HG03354 (cell line): Measurements from ENCODE around the gene BEX3.
"Not testable (repeated sequence)": the region's sequence is repeated elsewhere in the genome, so short reads cannot be mapped to it uniquely, and the experiment has no call there.

Source experiments
- ATAC-seq: cut with Tn5 transposase; IDR thresholded peaks from one replicate; pipeline ENCODE4 v1.9.1; 2021; ENCODE audit warnings: mild to moderate bottlenecking; ENCODE audit not compliant: unreplicated experiment, poor library complexity, severe bottlenecking

The BEX3 gene

DNA sequence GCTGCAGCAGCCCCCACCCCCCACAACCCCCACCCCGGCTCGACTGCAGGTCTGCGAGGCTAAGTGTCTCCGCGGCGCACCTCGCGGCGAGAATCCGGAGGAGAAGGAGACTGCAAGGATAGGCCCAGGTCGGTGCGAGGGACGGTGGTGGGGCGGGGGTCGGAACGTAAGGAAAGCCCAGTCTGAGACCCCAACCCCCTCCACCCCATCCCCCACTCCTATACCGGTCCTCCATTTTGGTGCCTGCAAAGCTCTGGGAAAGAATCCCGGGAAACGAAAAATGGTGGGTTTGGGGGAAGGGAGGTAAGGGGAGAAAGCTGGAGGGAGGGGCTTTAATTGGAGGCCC is 614 bp downstream of the BEX3 start:
- no peak for ATAC-seq

DNA sequence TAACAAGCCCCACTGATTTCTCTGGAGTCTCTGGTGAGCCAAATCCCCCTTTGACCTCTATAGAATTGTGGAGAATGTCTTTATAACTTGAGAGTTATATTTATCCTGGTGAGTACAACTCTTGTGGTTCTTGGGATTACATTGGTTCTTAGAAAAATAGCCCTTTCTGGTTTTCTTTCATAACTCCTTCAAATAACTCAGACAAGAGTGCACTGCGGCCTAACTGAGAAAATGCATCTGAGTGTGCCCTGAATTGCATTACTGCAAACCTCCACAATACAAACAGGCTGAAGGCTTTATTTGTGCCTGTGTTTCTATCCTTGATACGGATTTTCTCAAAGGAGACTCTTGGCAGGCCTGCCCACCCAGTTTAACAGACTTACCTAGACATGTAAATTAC is 2.7 kb downstream of the BEX3 start:
- no peak for ATAC-seq

DNA sequence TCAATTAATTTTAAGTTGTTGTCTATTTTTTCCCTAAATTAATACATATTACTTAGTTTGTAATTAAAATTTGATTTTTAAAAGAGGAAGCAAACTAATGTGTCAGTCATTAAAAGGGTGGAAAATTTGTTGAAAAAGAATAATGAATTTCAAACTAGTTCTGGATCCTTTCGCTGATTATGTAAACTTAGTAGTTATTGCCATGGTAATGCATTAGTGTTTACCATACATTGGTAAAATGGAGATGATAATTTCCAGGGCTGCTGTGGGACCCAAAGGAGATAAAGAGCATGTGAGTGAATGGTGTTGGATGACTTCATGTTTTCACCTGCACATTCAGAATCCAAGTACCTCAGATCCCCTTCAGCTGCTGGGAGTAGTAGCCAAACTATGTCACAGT is 6.5 kb downstream of the BEX3 start:
- ATAC-seq, result no peak

DNA sequence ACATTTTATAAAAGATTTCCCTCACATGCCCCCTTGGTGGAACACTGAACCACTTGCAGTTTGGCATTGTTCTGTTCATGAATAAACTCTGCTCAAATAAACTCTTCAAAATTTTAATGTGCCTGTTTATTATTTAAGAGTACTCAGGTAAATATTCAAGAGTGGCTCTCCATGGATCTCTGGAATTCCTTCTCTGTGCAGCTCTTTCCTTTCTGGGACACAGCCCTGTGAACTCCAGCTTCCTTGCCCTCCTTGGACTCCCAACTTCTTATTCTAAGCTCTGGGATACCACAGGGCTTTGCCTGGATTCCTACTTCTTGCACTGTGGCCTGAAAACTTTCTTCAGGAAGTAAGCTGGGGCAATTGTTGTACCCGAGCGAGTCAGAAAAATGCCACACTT is 8.3 kb downstream of the BEX3 start:
- no peak for ATAC-seq

DNA sequence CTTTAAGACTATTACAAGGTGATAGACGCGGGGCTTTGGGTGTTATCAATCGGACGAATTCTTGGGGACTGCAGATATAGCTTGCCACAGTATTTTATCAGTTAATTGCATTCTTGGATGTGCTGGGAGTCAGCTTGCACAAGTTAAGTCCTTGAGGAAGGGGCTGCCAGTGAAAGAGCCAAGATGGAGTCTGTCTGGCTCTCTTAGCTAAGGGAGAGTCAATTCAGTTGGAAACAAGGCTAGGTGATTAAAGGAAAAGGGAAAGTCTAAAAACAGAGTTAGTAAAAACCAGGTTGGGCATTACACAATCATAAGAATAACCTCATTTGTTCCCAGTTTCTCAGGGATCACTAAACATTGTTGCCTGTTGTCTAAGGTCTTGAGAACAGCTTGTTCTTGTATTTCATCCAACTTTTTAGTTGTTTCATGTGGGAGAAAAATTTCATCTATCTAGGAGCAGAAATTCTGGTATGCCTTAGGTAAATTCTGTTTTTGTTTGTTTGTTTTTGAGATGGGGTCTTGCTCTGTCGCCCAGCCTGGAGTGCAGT is 9.0 kb downstream of the BEX3 start:
- ATAC-seq, result not testable (repeated sequence)

DNA sequence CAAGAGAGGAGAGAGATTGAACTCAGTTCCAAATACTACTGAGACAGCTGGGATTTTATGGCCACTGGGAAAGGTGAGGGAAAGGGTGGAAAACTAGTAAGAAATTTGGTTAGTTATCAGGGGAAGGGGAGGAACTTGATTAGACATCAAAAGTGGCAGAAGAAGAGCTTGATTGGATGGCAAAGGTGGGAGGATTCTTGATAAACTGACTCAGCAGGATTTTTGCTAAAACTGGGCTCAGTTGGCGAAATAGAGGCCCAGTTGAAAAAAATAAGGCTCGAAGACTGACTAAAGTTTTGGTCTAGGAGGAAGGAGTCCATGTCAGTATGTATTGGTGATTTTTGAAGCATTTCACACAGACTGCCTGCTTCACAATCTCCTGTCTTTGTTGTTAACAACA is 10.0 kb downstream of the BEX3 start:
- no peak for ATAC-seq

DNA sequence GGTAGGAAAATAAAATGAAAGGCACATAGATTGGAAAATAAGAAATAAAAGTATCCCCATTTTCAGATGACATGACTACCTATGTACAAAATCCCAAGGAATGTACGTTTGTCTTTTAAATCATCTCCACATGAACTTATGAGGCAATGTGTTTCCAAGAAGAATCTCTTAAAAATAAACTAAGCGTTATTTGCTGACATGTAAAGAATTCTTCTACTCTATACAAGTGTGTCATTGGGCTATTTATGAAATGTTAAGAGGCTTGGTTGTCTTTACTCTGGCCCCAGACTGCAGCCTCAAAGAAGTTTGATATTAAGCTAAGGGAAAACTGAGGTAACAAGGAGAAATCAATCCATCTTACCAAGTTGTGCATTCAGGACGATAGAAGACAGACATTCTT is 17.1 kb downstream of the BEX3 start:
- no peak for ATAC-seq

DNA sequence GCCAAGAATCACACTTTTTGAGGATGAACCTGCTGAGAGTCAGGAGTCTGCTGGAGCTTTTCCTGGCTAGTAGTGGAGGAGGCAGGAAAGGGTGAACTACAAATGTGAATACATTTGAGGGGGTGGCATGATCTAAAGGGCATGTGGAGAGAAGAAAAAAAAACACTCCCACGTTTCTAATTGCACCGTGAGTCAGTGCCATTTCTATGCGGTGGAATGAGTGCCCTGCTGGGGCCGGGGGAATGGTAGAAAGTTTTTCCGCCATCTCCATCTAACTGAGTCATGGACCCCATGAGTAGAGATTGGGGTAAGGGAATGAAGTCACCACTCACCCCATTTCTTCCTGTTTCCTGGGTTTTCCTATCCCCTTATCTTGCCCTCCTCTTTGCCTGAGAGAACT is 19.8 kb downstream of the BEX3 start:
- no peak for ATAC-seq

DNA sequence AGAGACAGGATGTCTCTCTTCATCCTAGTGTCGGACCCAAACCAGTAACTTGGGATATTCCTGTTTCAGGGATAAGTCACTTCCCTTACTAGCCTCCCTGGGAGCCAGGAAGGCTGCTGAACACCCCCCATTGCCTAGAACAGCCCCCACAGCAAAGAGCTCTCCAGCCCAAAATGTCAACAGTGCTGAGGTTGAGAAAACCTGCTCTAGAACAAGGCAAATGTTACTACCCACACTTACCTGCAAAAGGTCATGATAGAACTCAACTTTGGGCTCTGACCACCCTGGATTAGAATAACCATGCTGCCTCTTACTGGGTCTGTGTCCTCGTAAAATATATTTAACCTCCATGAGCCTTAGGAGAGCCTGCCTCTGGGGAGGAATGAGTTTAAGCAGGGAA is 20.3 kb downstream of the BEX3 start:
- no peak for ATAC-seq

DNA sequence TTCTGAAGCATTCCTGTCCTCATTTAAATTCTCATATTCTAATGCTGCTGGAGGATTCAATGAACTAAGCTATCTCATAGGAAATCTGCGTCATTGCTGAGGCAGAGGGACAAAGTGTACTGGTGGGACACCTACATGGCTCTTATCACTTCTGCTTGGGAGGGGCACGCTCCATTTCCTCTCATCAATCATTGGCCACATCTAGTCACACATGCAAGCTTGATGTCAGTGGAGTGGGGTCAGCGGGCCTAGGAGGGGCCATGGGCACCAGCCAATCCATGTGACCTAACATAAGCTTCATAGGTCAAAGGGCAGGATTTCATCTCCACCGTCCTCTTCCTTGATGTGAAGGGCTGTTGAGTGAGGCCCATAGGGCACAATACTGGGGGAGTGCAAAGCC is 21.4 kb downstream of the BEX3 start:
- no peak for ATAC-seq

DNA sequence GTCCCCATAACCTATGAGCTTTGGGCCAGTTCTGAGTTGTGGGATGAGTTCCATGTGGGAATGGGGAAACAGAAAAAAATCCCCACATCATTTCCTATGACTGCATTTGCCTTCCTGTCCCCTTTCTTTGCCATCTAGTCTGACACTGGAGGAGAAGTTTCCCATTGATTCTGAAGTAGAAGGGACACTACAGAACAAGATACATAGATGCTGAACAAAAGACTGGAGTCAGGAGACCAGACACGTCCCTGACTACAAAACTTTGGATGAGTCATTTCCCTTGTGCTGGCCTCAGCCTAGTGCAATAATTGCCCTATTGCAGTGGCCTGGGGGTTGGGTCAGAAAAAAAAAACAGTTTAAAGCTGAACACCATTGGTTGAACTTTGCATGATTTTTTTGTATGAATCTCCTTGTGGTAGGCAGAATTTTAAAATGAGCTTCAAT is 22.1 kb downstream of the BEX3 start:
- no peak for ATAC-seq

DNA sequence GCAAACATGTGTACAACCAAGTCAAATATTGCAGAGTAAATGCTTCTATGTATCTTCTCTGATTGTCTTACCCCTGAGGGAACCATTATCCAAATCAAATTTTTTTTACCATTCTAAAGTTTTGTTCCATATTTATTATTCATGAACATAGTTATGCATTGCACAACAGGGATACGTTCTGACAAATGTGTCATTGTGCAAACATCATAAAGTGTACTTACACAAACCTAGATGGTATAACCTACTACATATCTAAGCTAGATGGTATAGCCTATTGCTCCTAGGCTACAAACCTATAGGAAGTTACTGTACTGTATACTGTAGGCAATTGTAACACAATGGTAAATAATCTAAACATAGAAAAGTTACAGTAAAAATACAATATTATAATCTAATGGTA is 23.4 kb downstream of the BEX3 start:
- ATAC-seq, result no peak

DNA sequence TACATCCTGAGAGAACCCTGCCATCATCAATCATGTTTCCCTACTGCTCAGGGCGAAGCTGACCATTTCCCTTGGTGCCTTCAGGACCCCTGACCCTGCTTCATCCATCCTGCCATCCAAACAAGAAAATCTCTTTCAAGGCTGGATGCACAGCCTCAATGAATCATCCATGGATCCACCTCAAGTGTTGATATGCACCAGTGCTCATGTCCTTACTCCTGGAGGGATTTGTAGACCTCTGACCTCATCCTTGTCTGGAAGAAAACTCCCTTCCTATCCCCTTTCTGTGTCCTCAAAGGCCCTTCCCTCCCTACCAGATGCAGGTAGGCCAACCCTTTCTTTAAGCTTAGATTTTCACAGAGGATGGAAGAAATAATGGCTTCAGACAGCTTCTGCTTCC is 24.6 kb downstream of the BEX3 start:
- ATAC-seq, result no peak

DNA sequence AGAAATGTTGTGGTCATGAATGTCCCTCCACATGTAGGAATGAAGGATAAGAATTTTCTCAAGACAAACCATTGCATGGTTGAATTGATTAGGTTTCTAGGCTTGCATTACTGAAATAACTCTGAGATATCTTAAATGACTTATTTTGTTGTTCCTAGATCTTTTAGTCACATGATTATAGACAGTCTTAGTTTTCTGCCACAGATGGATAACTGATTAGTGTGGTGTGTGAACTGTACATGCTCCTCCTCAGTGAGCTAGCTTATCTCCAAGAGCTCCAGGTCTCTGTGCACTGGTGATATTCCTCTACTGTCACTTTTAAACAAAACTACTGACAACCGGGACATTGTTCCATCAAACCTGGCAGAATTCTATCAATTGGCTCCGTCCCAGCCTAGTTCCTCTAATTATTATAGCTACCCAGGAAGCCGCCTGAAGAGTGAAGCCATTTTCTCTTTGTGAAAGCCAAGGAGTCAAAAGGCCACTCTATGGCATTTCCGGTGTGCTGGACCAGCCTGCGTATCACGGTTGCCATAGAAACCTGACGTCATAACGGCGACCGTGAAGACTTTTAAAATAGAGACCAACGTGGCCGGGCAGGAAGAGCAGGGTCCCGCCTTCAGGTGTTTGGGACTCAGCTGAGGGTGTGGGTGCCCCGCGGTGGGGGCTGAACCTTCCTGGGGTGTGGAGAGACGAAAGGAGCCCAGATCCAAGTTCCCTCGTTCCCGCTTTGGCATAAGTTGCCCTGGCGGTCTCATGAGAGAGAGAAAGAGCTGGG is 28.1 kb downstream of the BEX3 start:
- ATAC-seq, result peak; percentile 96

DNA sequence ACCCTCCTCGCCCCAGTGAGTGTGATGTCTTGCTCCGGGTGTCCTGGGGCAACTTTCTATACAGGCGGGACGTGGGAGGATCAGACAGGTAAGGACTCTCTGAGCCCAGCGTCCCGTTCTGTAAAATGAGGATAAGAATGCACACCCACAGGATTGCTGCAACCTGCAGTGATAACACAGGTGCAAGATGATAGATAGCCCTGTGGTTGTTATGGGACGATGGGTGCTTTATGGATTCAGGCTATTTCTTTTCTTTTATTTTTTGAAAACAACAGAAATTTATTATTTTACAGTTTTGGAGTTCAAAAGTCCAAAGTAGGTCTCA is 28.6 kb downstream of the BEX3 start:
- no peak for ATAC-seq

DNA sequence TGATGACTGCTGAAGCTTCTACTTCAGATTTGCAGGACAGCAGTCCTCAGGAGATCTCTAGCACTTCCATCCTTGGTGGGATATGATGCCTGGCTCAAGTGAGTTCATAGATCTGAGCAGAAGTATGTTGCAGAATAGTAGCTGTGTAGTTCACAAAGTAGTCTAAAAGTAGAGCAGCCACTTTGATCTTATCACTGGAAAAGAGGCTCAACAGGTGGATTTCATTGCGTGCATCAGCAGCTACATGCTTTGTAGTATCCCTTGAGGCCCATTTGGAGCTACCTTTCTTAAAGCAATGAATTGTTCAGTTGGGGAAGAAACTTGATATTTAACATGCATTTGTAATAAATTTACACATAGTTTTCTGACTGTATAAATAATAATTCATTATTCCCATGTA is 29.9 kb downstream of the BEX3 start:
- no peak for ATAC-seq

DNA sequence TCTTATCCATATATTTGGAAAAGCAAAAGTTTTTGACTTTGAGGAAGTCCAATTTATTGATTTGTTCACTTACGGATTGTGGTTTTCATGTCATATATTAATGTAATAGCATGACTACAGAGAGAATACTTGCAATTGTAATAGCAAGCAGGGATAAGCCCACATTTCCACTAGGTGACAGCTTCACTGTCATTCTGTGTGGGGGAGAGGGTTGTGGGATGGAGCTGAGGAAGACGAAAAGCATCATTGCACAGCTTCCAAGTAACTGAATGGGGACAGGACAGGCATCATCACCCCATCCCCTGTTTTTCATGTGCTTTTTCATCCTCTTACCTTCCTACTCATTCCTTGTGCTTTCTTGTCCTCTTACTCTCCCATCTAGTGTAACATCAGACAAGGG is 31.4 kb downstream of the BEX3 start:
- ATAC-seq, result no peak

DNA sequence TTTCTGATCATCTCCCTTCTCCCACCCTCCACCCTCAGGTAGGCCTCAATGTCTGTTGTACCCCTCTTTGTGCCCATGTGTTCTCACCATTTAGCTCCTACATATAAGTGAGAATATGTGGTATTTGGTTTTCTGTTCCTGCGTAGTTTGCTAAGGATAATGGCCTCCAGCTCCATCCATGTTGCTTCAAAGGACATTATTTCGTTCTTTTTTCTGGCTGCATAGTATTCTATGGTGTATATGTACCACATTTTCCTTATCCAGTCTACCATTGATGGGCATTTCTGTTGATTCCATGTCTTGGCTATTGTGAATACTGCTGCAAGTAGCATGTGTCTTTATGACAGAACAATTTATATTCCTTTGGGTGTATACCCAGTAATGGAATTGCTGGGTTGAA is 35.4 kb downstream of the BEX3 start:
- ATAC-seq, result not testable (repeated sequence)

DNA sequence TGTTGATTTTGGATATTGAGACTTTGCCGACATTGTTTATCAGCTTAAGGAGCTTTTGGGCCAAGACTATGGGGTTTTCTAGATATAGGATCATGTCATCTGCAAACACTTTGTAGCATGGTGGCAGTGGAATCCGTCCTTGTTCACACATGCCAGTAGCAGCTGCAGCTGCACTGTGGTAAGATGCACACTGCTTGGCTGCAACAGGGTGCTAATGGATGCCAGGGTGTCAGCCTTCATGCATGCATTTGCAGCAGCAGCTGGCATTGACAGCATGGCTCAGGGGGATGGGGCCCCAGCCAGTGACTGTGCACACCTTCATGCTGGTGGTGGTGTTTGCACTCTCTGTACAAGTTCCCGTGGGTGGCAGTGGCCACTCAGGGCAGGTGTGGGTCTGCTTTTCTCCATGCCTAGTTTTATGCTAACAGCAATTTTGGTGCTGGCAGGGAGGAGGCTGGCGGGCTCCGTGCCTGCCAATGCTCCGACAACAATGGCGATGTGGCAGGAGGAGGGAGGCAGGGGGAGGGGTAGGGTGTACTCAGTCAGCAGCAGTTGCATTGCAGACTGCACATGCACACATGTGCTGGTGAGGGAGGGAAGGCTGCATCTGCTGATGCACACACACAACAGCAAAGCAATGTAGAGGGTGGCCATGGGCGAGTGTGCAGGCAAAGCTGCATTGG is 37.5 kb downstream of the BEX3 start:
- no peak for ATAC-seq

DNA sequence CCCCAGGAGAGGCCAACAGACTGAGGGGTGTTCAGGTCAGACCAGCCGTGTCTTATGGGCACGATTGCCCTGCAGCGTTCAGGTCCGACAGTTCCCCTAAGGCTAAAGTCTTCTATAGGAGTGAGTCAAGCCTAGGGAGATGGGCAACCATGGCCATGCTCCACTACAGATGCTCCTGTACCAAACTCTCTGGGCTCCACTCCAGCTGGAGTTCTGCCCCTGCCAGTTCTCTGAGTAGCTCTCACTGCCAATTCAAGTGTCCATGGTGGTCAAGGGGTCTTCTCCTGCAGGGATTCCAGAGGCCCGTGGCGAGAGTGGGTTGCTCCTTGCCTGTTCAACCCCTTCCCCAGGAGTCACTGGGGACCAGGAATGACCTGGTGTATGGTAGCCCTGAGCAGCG is 38.2 kb downstream of the BEX3 start:
- ATAC-seq, result no peak

DNA sequence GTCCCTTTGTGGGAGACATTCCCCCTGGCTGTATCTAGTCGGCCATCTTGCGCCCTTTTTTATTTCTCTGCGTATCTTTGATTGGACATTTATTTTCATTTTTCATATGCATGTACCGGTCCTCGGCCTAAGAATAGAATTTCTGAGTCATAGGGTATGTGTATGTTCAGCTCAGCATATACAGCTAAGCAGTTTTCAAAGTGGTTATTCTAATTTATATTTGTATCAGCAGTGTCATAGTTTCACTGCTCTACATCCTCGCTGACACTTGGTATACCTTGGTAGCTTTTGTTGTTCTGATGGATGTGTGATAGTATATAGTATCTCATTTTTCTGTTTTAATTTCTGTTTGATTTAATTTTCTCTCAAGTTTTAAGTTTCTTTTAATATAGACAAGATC is 38.7 kb downstream of the BEX3 start:
- no peak for ATAC-seq

DNA sequence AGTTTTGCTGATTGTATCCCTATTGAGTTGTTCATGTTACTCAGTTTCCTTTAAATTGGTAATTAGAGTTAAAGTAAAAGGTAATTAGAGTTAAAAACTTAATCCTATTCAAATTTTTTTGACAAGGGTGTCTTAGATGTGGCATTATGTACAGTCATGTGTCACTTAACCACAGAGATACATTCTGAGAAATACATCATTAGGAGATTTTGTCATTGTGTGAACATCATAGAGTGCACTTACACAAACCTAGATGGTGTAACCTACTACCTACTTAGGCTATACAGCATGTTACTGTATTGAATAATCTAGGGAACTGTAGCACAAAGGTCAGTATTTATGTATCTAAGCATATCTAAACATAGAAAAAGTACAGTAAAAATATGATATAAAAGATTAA is 39.2 kb downstream of the BEX3 start:
- no peak for ATAC-seq
